HG02571 (cell line): Measurements from ENCODE around the gene IL1RAPL2.

Source experiments
- ATAC-seq: cut with Tn5 transposase; IDR thresholded peaks from one replicate; pipeline ENCODE4 v1.9.1; 2021; ENCODE audit warnings: mild to moderate bottlenecking, moderate library complexity; ENCODE audit not compliant: unreplicated experiment

The IL1RAPL2 gene

GRCh38 chrX:105260291-105261043 lies 694.5 kb downstream of the IL1RAPL2 start:
- no peak for ATAC-seq

GRCh38 chrX:105263171-105263570 lies 697.2 kb downstream of the IL1RAPL2 start:
- no peak for ATAC-seq

- ATAC-seq, result no peak
These were observed 697.8 kb downstream of the IL1RAPL2 start for GRCh38 chrX:105263801-105264200.

GRCh38 chrX:105265093-105265492 lies 699.1 kb downstream of the IL1RAPL2 start:
- ATAC-seq, result no peak

- no peak for ATAC-seq
These were observed 700.5 kb downstream of the IL1RAPL2 start for GRCh38 chrX:105266456-105266855.

GRCh38 chrX:105267167-105267566 lies 701.2 kb downstream of the IL1RAPL2 start:
- ATAC-seq, result no peak

- ATAC-seq, result no peak
These were observed 703.4 kb downstream of the IL1RAPL2 start for GRCh38 chrX:105269386-105269785.

GRCh38 chrX:105273326-105273725 lies 707.3 kb downstream of the IL1RAPL2 start:
- no peak for ATAC-seq

GRCh38 chrX:105274091-105274490 lies 708.1 kb downstream of the IL1RAPL2 start:
- no peak for ATAC-seq

GRCh38 chrX:105277132-105277531 lies 711.1 kb downstream of the IL1RAPL2 start:
- no peak for ATAC-seq

GRCh38 chrX:105282077-105282476 lies 716.1 kb downstream of the IL1RAPL2 start:
- no peak for ATAC-seq

- ATAC-seq, result no peak
These were observed 731.0 kb downstream of the IL1RAPL2 start for GRCh38 chrX:105297041-105297440.

- no peak for ATAC-seq
These were observed 733.3 kb downstream of the IL1RAPL2 start for GRCh38 chrX:105299286-105299685.

- no peak for ATAC-seq
These were observed 736.2 kb downstream of the IL1RAPL2 start for GRCh38 chrX:105302246-105302645.

GRCh38 chrX:105307762-105308161 lies 741.8 kb downstream of the IL1RAPL2 start:
- ATAC-seq, result no peak

GRCh38 chrX:105313596-105313995 lies 747.6 kb downstream of the IL1RAPL2 start:
- no peak for ATAC-seq

- ATAC-seq, result no peak
These were observed 748.5 kb downstream of the IL1RAPL2 start for GRCh38 chrX:105314458-105314857.

- ATAC-seq, result no peak
These were observed 749.2 kb downstream of the IL1RAPL2 start for GRCh38 chrX:105315248-105315647.

- ATAC-seq, result no peak
These were observed 751.1 kb downstream of the IL1RAPL2 start for GRCh38 chrX:105317117-105317516.

GRCh38 chrX:105323928-105324327 lies 757.9 kb downstream of the IL1RAPL2 start:
- no peak for ATAC-seq

- no peak for ATAC-seq
These were observed 762.8 kb downstream of the IL1RAPL2 start for GRCh38 chrX:105328773-105329172.

GRCh38 chrX:105331244-105331643 lies 765.2 kb downstream of the IL1RAPL2 start:
- no peak for ATAC-seq

GRCh38 chrX:105347373-105347772 lies 781.4 kb downstream of the IL1RAPL2 start:
- ATAC-seq, result no peak
